Epithelial cell of proximal tubule (primary cell): ENCODE measurements around the gene C7orf57. TPM values are rescaled to one million over a fixed set of nuclear protein-coding genes. Genes with fewer than 3 reads are reported as not detected.
"Not testable (repeated sequence)": the region's sequence is repeated elsewhere in the genome, so short reads cannot be mapped to it uniquely, and the experiment has no call there.

Experiments
- DNase-seq: peaks from one replicate; pipeline ENCODE4 v3.0.0-alpha.2; 2011; ENCODE audit warnings: low read depth
- H3K4me3 ChIP-seq: 2 replicates; pipeline ENCODE4 v1.5.1; 2011; ENCODE audit warnings: low read depth, mild to moderate bottlenecking, low read length
- total RNA-seq: library from RNA; depleted of rRNA; stranded (reverse); fragments of >200 nt; gene quantifications from 2 replicates; pipeline ENCODE4 v1.2.3, GENCODE V29; 2015
- TF ChIP-seq, protein P1 (sequence below): conservative IDR thresholded peaks from 2 replicates; pipeline ENCODE4 v1.5.1; 2012; ENCODE audit warnings: low read depth, mild to moderate bottlenecking, low read length

Gene C7orf57
- total RNA-seq, result 0.22 TPM in 1 of 2 replicates, not detected in the other

DNA sequence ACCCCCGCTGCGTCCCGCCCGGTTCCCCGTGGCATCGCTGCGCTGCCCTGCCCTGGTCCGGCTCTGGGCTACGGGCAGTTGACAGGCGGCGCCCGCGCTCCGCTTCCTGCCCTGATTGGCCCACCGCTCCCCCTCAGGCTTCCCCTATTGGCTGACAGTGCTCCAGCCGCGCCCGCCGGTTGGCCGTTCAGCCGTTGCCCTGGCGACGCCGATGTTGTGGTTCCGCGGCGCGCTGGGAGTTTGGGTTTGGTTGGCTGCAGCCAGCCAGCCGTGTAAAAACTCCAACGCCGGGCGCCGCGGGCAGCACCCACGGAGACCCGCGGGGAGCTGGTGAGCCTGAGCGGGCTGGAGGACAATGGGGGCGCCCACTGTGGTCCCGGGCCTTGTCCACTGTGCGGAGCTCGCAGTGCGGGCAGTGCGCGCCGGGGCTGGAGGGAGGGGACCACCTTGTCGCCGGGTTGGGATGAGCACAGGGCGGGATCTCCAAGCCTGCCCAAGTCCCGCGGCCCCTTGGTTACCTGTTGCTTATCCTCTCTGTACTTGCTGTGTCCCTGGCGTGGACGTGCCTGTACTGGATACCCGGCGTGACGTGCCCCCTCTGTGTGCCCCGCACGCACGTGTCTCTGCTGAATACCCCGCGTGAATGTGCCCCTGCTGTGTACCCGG lies at the start of gene C7orf57:
TSS of gene C7orf57 (plus strand) at position 243 of the 666 bp plus-strand sequence. CDS start 766 bp downstream, outside the sequence.
- peak within 1 kb of the TSS; percentile 66 for H3K4me3 ChIP-seq
- peak; percentile 27 for DNase-seq
- TF ChIP-seq, protein P1, sequence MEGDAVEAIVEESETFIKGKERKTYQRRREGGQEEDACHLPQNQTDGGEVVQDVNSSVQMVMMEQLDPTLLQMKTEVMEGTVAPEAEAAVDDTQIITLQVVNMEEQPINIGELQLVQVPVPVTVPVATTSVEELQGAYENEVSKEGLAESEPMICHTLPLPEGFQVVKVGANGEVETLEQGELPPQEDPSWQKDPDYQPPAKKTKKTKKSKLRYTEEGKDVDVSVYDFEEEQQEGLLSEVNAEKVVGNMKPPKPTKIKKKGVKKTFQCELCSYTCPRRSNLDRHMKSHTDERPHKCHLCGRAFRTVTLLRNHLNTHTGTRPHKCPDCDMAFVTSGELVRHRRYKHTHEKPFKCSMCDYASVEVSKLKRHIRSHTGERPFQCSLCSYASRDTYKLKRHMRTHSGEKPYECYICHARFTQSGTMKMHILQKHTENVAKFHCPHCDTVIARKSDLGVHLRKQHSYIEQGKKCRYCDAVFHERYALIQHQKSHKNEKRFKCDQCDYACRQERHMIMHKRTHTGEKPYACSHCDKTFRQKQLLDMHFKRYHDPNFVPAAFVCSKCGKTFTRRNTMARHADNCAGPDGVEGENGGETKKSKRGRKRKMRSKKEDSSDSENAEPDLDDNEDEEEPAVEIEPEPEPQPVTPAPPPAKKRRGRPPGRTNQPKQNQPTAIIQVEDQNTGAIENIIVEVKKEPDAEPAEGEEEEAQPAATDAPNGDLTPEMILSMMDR, result no peak

DNA sequence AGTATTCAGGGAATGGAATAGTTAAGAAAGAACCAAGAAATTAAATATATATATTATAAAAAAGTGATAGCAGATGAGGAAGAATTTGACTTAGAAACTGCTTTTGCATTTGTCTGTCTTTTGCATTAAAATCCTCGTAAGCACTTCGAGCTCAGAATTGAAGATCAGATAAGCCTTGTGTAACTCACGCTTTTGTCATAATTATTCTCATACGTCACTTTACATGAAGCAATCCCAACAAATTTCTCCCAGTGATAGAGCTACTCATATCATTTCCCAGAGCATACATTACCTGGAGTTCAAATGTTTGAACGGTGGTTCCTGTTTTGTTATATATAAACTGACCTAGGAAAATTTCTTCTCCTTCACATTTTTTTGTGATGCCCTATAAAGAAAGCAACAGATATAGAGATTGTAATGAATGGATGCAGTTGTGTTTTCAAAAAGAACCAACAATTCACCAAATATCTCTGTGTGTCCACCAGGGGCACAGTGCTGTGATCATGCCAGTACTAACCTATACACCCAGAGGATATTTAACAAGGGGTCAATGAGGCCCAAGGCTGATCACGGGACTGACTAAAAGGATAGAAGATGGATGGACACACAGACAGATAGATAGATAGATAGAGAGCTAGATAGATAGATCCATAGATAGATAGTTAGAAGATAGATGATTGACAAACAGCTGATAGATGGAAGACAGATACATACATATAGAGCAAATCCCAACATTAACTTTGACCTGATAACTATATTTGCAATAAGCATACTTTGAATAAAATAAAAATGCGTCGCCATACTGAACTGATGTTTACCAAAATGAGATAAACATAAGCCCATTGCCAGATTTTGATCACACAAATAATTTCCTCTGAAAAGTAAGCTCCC lies 46.6 kb upstream of the C7orf57 start:
- H3K4me3 ChIP-seq, result no peak overlapping the region
- TF ChIP-seq, protein P1, result peak; percentile 55
- DNase-seq, result no peak

DNA sequence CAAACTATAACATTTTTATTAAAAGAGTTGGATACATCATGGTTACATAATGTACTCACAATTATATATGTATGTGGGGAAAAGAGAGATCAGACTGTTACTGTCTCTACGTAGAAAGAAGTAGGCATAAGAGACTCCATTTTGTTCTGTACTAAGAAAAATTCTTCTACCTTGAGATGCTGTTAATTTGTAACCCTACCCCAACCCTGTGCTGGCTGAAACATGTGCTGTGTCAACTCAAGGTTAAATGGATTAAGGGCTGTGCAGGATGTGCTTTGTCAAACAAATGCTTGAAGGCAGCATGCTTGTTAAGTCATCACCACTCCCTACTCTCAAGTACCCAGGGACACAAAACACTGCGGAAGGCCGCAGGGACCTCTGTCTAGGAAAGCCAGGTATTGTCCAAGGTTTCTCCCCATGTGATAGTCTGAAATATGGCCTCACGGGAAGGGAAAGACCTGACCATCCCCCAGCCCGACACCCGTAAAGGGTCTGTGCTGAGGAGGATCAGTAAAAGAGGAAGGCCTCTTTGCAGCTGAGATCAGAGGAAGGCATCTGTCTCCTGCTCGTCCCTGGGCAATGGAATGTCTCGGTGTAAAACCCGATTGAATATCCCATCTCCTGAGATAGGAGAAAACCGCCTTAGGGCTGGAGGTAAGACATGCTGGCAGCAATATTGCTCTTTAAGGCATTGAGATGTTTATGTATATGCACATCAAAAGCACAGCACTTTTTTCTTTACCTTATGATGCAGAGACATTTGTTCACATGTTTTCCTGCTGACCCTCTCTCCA lies 45.5 kb upstream of the C7orf57 start:
- not testable (repeated sequence) for H3K4me3 ChIP-seq
- DNase-seq, result peak; percentile 31

DNA sequence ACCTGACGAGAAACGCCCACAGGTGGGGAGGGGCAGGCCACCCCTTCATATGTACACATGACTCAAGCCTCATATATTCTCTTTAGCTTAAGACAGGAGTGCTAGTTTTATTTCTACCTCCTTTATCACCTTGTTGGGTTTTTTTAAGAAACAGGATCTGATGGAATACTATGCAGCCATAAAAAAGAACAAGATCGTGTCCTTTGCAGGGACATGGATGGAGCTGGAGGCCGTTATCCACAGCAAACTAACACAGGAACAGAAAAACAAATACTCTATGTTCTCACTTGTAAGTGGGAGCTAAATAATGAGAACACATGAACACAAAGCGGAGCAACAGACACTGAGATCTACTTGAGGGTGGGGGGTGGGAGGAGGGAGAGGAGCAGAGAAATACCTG lies 44.8 kb upstream of the C7orf57 start:
- no peak overlapping the region for H3K4me3 ChIP-seq
- TF ChIP-seq, protein P1, result no peak
- no peak for DNase-seq

DNA sequence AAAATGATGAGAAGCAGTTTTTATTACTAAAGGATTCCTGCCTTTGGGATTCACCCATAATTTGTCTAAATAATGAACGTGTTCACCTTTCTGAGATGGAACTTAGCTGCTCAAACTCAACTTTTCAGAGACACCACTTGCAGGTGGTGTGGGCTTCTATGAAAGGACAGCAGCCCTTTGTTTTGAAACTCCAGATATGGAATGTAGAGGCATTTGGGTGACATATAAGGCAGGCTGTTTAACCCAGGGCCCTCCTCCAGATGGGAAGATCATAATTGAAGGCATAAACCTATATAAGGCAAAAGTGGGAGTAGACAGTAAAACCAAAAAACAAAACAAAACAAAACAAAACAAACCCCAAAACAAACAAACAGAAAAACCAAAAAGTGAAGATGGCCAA lies 44.1 kb upstream of the C7orf57 start:
- no peak overlapping the region for H3K4me3 ChIP-seq
- TF ChIP-seq, protein P1, result no peak
- DNase-seq, result no peak

DNA sequence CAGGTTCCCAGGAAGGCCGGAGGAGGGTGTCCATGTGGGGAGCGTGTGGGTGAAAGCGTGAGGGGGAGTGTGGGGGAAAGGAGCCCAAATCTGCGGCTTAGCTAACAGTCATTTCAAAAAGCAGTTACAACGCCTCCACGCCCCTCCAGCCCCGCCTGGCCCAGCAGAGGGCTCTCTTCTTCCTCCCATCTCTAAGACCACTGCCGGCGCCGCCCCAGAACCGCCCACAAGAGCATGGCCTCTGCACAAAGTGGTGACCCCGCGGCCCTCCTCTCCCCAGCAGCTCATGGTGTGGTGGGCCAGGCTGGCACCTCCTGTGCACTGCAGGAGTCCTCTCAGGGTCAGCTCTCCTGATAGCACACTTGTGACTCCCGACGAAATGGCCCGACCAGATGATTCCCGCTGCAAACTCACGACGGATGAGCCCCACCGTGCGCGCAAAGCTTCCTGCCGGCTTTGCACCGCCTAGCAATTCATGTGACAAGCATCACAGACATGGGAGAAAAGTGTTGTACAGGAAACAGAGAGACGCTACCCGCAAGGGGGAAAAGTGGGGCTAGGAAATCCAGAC lies 43.5 kb upstream of the C7orf57 start:
- peak overlapping the region; percentile 55 for H3K4me3 ChIP-seq
- DNase-seq, result no peak

More for the DNA sequence above, 43.5 kb upstream of the C7orf57 start:
- TF ChIP-seq, protein P1, result peak; percentile 67
